ENCODE measurements around the gene TRAPPC14.

The TRAPPC14 gene

DNA sequence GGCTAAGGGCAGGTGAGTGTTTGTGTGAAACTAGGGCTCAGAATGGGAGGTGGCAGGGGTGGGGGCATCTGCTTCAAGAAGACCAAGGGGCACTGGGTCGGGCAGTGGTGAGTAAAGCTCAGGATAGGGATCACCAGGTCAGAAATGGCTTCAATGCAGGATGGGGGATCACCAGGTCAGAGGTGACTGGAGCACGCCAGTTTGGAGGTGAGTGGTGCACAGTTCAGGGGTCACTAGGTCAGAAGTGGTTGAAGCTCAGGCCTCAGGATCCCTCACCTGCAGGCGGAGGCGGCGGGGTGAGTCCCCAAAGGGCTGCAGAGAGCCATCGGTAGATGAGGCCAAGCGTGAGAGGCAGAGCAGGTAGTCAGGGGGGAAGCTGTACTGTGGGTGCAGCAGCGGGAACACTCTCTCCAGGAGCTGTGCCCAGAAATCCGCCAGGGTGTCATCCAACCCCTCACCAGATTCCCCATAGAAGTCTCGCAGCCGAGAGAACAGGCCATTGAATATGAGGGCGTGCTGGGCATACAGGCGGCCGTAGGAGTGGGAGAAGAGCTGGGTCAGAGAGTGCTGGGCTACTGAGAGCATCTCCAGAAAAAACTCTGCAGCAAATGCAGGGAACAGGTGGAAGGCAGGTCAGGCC, 16.9 kb upstream of the TRAPPC14 start:
- Histone ChIP-seq H3K9ac (ENCODE audit: low read length) (no peak overlapping the region), H3K79me2 (ENCODE audit: insufficient read depth, low read length) (peaks cover 3% of the 10 kb centered on the region; the same call in 1 of the 2 replicates)

DNA sequence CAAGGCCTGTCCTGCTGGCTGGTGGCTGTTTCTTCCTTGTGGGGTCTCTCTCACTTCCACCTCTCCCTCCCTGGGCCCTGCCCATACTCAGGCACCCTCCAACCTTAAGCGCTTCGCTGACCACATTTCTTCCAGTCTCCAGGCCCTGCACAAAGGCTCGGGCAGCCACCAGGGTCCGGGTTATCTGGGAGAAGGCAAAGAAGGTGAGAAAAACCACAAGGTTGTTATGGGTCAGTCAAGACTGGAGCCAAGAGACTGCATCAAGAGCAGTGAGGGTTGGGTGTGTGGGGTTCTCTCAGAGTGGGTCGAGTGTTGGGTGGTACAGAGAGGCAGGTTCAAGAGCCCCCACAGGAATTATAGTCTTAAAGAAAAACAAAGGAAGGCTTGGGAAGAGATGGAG, 16.1 kb upstream of the TRAPPC14 start:
- Histone ChIP-seq H3K4me3 (ENCODE audit: insufficient read depth, low read length, poor library complexity, severe bottlenecking) (no peak overlapping the region), H3K27ac (ENCODE audit: low read depth, low read length) (no peak overlapping the region), H3K9me2 (replicated peaks; ENCODE audit: insufficient read depth, low read length) (no peaks in the 10 kb centered on the region), H3K27me3 (ENCODE audit: low read length) (no peaks in the 10 kb centered on the region), H3K4me2 (ENCODE audit: low read depth, low read length, poor library complexity, severe bottlenecking) (no peak overlapping the region), H3K36me3 (ENCODE audit: low read length) (no peaks in the 10 kb centered on the region), H3K9me3 (ENCODE audit: insufficient read depth, low read length) (no peaks in the 10 kb centered on the region), H4K20me1 (ENCODE audit: low read depth, low read length) (peaks cover 4% of the 10 kb centered on the region; the same call in 1 of the 2 replicates), H3F3A (ENCODE audit: insufficient read depth) (peaks cover 19% of the 10 kb centered on the region), H2AFZ (ENCODE audit: low read depth, low read length, severe bottlenecking) (no peak overlapping the region), H3K9ac (ENCODE audit: low read length) (no peak overlapping the region), H3K79me2 (ENCODE audit: insufficient read depth, low read length) (peaks cover 3% of the 10 kb centered on the region; the same call in 1 of the 2 replicates)
- TF ChIP-seq, protein P1, sequence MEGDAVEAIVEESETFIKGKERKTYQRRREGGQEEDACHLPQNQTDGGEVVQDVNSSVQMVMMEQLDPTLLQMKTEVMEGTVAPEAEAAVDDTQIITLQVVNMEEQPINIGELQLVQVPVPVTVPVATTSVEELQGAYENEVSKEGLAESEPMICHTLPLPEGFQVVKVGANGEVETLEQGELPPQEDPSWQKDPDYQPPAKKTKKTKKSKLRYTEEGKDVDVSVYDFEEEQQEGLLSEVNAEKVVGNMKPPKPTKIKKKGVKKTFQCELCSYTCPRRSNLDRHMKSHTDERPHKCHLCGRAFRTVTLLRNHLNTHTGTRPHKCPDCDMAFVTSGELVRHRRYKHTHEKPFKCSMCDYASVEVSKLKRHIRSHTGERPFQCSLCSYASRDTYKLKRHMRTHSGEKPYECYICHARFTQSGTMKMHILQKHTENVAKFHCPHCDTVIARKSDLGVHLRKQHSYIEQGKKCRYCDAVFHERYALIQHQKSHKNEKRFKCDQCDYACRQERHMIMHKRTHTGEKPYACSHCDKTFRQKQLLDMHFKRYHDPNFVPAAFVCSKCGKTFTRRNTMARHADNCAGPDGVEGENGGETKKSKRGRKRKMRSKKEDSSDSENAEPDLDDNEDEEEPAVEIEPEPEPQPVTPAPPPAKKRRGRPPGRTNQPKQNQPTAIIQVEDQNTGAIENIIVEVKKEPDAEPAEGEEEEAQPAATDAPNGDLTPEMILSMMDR (IDR thresholded peaks at IDR 0.05; ENCODE audit: insufficient read depth, low read length, poor library complexity, severe bottlenecking) = no peak
- no peak for TF ChIP-seq EZH2phosphoT487 (conservative IDR thresholded peaks at IDR 0.05; ENCODE audit: low read length)

More for the DNA sequence above, 16.9 kb upstream of the TRAPPC14 start:
- no peak for TF ChIP-seq EZH2phosphoT487 (conservative IDR thresholded peaks at IDR 0.05; ENCODE audit: low read length)
- TF ChIP-seq, protein P1 (IDR thresholded peaks at IDR 0.05; ENCODE audit: insufficient read depth, low read length, poor library complexity, severe bottlenecking) = no peak
- Histone ChIP-seq H4K20me1 (ENCODE audit: low read depth, low read length) (peaks cover 4% of the 10 kb centered on the region; the same call in 1 of the 2 replicates), H3F3A (ENCODE audit: insufficient read depth) (peaks cover 18% of the 10 kb centered on the region), H3K36me3 (ENCODE audit: low read length) (no peaks in the 10 kb centered on the region), H2AFZ (ENCODE audit: low read depth, low read length, severe bottlenecking) (no peak overlapping the region), H3K4me2 (ENCODE audit: low read depth, low read length, poor library complexity, severe bottlenecking) (no peak overlapping the region), H3K27me3 (ENCODE audit: low read length) (no peaks in the 10 kb centered on the region), H3K4me3 (ENCODE audit: insufficient read depth, low read length, poor library complexity, severe bottlenecking) (no peak overlapping the region), H3K27ac (ENCODE audit: low read depth, low read length) (no peak overlapping the region), H3K9me2 (replicated peaks; ENCODE audit: insufficient read depth, low read length) (no peaks in the 10 kb centered on the region), H3K9me3 (ENCODE audit: insufficient read depth, low read length) (no peaks in the 10 kb centered on the region)

DNA sequence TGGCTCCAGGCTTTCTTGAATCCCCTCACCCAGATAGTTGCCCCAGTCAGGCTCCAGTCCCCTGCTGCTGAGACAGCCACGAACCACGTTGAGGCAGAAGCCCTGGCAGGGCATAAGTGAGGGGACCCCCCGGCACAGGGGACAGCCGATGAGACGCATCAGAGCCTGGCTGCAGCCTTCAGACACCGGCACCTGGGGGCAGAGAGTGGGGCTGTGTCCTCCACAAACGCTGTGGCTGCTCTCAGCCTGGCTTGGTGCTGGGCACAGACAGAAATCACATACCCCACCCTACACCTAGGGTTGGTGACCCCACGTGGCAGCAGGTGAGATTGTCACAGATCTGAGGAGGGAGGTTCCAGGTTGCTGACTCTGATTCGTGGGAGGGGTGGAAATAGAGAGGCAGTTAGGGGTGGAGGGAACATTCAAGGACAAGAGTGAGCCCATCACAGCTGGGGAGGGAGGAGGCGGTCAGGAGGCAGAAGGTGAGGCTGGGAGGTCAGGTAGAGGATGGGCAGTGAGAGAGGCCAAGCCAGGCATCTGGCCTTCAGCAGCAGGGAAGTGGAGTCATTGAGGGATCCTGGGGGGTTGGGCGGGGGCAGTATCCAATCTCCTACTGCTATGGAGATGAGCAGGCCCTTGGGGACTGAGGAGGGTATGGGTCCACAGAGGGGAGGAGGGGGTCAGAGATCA, 15.4 kb upstream of the TRAPPC14 start:
- no peaks in the 10 kb centered on the region for H3K9me2 ChIP-seq (replicated peaks; ENCODE audit: insufficient read depth, low read length)
- H3K27me3 ChIP-seq (ENCODE audit: low read length) = no peaks in the 10 kb centered on the region
- H3K4me2 ChIP-seq (ENCODE audit: low read depth, low read length, poor library complexity, severe bottlenecking) = no peak overlapping the region
- peaks cover 3% of the 10 kb centered on the region; the same call in 1 of the 2 replicates for H3K79me2 ChIP-seq (ENCODE audit: insufficient read depth, low read length)
- peaks cover 4% of the 10 kb centered on the region; the same call in 1 of the 2 replicates for H4K20me1 ChIP-seq (ENCODE audit: low read depth, low read length)
- H3K4me3 ChIP-seq (ENCODE audit: insufficient read depth, low read length, poor library complexity, severe bottlenecking) = no peak overlapping the region
- no peak overlapping the region for H3K9ac ChIP-seq (ENCODE audit: low read length)
- H3K36me3 ChIP-seq (ENCODE audit: low read length) = no peaks in the 10 kb centered on the region
- H3K9me3 ChIP-seq (ENCODE audit: insufficient read depth, low read length) = no peaks in the 10 kb centered on the region
- H2AFZ ChIP-seq (ENCODE audit: low read depth, low read length, severe bottlenecking) = no peak overlapping the region
- TF ChIP-seq, protein P1 (IDR thresholded peaks at IDR 0.05; ENCODE audit: insufficient read depth, low read length, poor library complexity, severe bottlenecking) = no peak
- no peak for TF ChIP-seq EZH2phosphoT487 (conservative IDR thresholded peaks at IDR 0.05; ENCODE audit: low read length)
- no peak overlapping the region for H3K27ac ChIP-seq (ENCODE audit: low read depth, low read length)
- peaks cover 18% of the 10 kb centered on the region for H3F3A ChIP-seq (ENCODE audit: insufficient read depth)

Measured in SU-DHL-6 (cell line).